ENCODE results near the gene CCDC170.
"Not testable (repeated sequence)": the region's sequence is repeated elsewhere in the genome, so short reads cannot be mapped to it uniquely, and the experiment has no call there.

Gene CCDC170

DNA sequence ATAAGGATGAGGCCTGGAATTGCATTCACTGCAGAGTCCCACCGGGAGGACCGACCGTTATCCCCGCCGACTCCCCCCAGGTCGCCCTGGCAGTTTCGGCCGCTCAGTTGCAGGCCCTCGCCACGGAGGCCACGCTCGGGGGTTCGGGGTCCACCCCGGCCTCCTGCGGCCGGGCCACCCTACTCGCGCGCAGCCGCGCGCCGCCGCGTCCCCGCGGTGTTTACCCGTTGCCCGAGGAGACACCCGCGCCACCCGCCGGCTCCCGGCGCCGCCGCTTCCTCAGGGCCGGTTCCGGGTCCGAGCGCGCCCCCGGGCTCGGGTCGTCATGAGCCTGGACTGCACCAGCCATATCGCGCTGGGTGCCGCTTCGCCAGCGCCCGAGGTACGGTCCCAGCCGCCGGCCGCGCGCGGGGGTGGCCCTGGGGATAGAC lies at the start of gene CCDC170:
CCDC170 (plus strand) TSS at position 214 of the 431 bp plus-strand sequence; CDS start at position 326, 112 bp downstream.
- no peak for DNase-seq

DNA sequence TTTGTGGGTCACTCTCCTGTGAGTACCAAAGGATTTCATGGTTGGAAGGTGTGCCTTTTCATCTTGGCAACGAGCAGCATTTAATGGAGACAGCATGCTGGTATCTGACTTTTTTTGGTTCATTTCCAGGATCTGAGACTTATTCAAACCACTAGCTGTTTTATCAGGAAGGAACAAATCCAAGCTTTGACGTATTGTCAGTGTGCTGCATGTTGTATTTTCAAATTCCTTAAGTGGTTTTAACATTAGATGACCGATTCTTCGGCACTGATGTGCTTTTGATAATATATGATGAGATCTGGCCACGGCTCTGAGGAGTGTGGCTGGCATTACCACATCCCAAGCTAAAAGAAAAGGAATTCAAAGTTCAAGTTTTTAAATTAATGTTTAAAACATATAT lies 48.3 kb upstream of the CCDC170 start:
- DNase-seq: no peak

- DNase-seq: no peak
These were observed 46.6 kb upstream of the CCDC170 start for GRCh38 chr6:151447237-151447636.

GRCh38 chr6:151448623-151449022 lies 45.2 kb upstream of the CCDC170 start:
- no peak for DNase-seq

GRCh38 chr6:151450928-151451327 lies 42.9 kb upstream of the CCDC170 start:
- DNase-seq: not testable (repeated sequence)

DNA sequence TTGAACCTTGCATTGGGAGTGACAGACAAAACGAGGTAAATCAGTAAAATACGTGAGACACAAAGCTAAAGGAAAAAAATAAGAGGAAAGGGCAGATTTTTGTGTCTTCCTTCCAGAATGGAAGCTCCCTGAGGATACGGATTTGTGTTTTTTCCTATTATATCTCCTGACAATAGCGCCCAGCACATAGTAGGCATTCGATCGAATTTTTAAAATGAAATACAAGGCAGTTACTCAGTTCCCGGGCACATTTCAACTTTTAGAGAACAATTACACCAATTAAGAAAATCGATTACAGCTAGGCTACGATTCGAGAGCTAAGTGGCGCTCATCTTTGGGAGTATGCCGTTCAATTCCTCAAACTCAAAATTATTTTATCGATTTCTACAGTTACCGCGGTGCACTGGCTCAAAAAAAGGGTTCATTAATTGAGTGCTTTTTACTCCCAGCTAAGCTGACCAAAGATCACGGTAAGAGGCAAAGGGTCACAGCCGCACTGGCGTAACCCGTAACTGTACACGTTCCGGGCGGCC lies 42.3 kb upstream of the CCDC170 start:
- no peak for DNase-seq

GRCh38 chr6:151451950-151452749 lies 41.7 kb upstream of the CCDC170 start, which contains the start of gene RMND1:
Gene RMND1 (minus strand): TSS chr6:151452126. CDS start chr6:151445811, 6,315 bp downstream.
- peak; percentile 94 for DNase-seq

GRCh38 chr6:151452750-151453427 lies 40.9 kb upstream of the CCDC170 start:
- DNase-seq: no peak

- not testable (repeated sequence) for DNase-seq
These were observed 37.9 kb upstream of the CCDC170 start for GRCh38 chr6:151455751-151456398.

DNA sequence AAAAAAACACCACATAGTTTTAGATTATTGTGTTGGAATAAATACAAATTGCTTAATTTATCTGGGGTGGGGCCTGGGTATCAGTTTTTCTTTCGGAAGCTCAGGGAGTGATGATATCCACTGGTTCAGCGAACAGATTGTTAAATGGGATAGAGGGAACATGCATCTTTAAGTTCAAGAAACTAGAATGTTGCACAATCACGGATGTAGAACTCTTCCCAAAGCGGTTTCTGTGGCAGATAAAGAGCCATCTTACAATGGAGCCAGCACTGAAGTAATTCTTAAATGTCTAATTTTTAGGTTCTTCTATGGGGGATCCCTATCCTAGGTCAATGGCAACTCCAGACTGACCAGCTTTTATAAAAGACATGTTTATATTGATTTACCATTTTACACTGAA lies 32.1 kb upstream of the CCDC170 start:
- DNase-seq: no peak

DNA sequence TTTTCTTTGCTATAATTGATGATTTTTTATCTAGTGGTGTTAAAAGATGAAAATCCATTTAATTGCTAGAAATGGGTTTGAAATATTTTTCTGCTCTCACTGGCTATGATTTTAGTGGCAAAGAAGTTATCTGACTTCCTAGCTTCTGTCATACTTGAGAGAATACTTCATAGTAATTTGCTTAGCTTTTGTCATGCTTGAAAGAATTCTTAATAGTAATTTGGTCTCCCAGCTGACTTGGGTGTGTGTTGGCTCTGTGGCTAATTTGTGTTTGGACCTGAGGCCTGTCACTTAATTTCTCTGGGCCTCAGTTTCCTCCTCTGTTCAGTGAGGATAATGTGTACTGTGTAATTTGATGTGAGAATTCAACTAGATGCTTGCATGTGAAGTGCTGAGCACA lies 29.1 kb upstream of the CCDC170 start:
- DNase-seq: no peak

GRCh38 chr6:151475653-151476523 lies 17.9 kb upstream of the CCDC170 start:
- DNase-seq: no peak

GRCh38 chr6:151477726-151478125 lies 16.1 kb upstream of the CCDC170 start:
- DNase-seq: no peak

DNA sequence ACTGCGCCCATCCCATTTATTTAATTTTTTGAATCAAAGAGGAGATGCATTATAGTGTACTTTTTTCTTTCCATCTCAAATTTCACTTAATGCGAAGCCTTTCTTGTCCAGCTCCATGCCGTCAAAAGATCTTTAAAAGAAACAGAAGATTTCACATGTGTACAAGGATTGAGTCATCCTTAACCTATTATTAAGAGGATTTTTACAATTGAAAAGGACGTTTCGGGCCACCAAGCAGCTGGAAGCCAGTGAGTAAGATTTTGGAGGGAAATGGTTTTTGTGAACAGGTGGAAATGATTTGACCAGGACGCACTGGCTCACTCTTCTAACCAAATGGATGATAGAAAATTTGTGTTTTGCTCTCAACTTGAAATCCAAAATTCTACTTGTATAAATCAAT lies 15.1 kb upstream of the CCDC170 start:
- no peak for DNase-seq

DNA sequence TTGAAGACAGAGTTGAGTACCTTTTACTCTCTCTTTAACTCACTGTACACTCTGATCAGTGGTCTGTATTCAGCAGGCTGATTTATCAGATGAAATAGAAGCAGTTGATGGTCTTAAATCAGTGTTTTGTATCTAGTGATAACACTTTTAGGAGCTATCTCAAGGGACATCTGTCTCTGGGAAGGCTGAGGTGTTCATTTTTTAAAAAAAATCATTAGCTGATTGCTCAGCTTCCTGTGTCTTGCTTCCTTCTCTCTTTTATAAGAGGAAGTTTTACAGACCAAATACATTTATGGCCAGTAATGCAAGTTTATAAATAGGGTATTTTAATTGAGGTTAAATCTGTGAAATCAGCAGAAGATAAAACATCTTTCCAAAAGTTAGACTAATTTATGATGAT lies 12.0 kb upstream of the CCDC170 start:
- DNase-seq: no peak

DNA sequence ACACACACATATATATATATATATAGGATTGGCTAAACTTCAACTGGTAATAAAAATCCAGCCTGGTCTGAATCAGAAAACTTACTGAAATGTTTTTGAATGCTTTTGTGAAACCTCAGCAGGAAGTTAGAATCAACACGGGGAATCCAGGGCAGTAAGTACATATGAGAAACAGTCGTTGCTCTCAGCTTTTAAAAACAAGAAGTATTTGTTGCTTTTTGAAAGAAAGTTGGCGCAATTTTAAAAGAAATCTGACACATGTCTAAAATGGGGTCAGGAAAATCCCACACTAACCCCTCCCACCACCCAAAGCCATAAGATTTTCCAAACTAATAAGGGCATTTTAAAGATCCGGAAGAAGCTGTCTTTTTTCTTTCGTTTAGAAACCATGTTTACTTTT lies 11.5 kb upstream of the CCDC170 start:
- DNase-seq: no peak

GRCh38 chr6:151483994-151484393 lies 9.8 kb upstream of the CCDC170 start:
- DNase-seq: no peak

- DNase-seq: no peak
These were observed 5.6 kb upstream of the CCDC170 start for GRCh38 chr6:151488226-151488625.

DNA sequence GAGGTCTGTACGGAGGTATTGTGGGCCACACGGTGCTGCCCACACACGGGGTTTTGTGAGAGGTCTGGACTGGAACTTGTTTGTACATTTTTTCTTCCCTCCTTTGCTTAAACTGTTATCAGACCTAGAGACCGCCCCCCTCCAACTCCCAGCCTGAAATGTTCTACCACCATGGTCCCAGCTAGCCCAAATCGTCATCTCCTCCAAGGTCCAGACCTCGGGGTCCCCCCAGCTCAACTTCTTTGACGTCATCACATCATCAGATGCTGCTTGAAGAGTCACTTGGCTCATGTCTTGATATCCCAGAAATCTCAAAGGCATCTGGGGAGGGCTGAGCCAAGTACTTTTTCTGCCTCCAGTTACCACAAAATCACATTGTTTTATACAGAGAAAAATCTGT lies 2.8 kb upstream of the CCDC170 start:
- DNase-seq: no peak

DNA sequence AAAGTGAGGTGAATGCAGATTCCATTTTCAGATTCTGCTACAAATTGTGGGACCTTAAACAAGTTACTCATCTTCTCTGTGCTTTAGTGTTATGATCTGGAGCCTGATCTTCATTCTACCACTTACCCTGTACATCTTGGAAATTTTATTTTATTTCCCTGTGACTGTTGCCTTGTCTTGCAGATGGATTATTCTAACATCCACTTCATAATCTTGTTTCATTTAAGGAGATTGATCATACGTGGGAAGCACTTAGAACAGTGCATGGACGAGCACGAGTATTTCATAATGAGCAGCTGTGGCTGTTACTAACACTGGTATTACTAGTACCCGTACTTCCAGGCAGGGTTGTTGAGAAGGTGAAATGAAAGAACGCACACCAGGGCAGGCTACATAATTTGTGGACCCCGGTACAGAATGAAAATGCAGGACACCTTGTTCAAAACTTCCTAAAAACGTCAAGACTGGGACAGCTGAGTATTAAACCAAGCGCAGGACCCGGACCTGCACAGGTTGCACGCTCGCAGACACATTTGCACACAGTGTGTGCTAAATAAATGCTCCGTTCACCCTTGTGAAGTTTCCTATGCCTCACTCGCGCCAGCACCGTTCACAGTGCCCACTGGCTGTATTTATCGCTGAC lies 535 bp upstream of the CCDC170 start:
- DNase-seq: no peak

- DNase-seq: no peak
These were observed 568 bp downstream of the CCDC170 start for GRCh38 chr6:151494235-151494935.
